ENCODE data around the gene SLC4A7. TPM values are rescaled to one million over a fixed set of nuclear protein-coding genes. Genes with fewer than 3 reads are reported as not detected.

The SLC4A7 gene
- polyA plus RNA-seq, 1 of the 3 experiments (the other 2 are of a cell fraction): 3.9 TPM

DNA sequence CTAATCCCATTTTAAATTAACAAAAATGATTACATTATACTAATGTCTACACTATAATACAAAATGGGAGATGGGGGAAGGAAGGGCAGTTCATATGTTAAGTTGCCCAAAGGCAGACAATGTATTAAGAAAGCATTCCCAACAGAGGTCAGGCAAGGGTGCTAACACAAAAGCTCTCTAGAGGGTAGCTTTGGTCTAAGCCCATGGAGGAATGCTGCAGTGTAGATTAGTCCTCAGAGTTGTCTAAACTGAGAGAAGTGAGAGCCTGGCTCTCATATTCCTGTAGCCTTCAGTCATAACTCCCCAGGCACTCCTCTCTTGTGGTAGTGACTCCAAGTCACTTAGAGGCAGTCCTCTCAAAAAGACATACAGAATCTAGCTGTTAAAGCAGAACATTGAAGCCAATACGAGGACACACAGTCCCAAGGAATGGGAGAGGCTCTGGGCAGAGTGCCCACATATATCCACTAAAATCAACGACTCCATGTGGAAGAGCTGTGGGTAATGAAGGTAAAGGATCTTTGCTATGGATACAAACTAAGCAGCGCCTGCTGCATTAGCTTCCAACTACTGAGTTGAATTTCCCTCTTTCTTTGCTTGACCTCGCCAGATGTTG is 129.5 kb downstream of the SLC4A7 start (continued):
- TF ChIP-seq PBX3 (IDR thresholded peaks at IDR 0.05): no peak
- no peak for TF ChIP-seq ELF1 (IDR thresholded peaks at IDR 0.05)
- TF ChIP-seq FOXJ3 (CRISPR knock-in tag; IDR thresholded peaks at IDR 0.05): no peak
- no peak for TF ChIP-seq MAX (IDR thresholded peaks at IDR 0.05; ENCODE audit: low read depth)
- TF ChIP-seq RAD21 (IDR thresholded peaks at IDR 0.05; ENCODE audit: low read length): no peak
- no peak for TF ChIP-seq RCOR1 (IDR thresholded peaks at IDR 0.05; ENCODE audit: low read length)

DNA sequence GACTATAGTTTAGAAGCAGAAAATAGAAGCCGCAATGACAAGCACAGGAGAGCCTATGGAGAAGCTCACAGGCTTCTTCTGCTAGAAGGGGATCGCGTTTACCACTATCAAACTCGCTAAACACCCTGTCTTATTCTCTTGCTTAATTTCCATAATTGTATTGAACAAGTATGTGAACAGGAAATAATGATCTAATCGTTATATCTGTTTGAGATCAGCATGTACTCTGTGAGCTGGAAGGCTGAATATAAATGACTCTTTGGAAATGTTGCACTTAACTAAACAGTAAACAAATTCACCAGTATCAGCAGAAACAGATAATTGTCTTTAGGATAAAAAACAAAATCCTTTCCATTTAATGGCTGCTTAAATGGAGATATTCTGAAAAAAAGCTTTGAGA is 130.0 kb downstream of the SLC4A7 start:
- H3K79me2 ChIP-seq (ENCODE audit: insufficient read depth): no peaks in the 10 kb centered on the region
- no peaks in the 10 kb centered on the region; a peak in 1 of 4 replicates for H3K4me1 ChIP-seq (ENCODE audit: control insufficient read depth in 1 of 2, insufficient read depth in 2 of 2, low read depth in 1 of 2, low read length in 1 of 2)
- H3K36me3 ChIP-seq (replicated peaks in 1 of 2; ENCODE audit: control insufficient read depth in 1 of 2, insufficient read depth in 2 of 2, low read length in 1 of 2): no peaks in the 10 kb centered on the region
- TF ChIP-seq EZH2phosphoT487 (IDR thresholded peaks at IDR 0.05; ENCODE audit: borderline replicate concordance, low read depth): no peak
- TF ChIP-seq RXRA (IDR thresholded peaks at IDR 0.05; ENCODE audit: borderline replicate concordance, low read depth): no peak
- TF ChIP-seq ZBTB33 (IDR thresholded peaks at IDR 0.05; ENCODE audit: borderline replicate concordance, low read depth): no peak
- no peak for TF ChIP-seq FOXJ3 (CRISPR knock-in tag; IDR thresholded peaks at IDR 0.05)
- TF ChIP-seq GABPA (IDR thresholded peaks at IDR 0.05; ENCODE audit: low read depth): no peak
- TF ChIP-seq, protein P1, sequence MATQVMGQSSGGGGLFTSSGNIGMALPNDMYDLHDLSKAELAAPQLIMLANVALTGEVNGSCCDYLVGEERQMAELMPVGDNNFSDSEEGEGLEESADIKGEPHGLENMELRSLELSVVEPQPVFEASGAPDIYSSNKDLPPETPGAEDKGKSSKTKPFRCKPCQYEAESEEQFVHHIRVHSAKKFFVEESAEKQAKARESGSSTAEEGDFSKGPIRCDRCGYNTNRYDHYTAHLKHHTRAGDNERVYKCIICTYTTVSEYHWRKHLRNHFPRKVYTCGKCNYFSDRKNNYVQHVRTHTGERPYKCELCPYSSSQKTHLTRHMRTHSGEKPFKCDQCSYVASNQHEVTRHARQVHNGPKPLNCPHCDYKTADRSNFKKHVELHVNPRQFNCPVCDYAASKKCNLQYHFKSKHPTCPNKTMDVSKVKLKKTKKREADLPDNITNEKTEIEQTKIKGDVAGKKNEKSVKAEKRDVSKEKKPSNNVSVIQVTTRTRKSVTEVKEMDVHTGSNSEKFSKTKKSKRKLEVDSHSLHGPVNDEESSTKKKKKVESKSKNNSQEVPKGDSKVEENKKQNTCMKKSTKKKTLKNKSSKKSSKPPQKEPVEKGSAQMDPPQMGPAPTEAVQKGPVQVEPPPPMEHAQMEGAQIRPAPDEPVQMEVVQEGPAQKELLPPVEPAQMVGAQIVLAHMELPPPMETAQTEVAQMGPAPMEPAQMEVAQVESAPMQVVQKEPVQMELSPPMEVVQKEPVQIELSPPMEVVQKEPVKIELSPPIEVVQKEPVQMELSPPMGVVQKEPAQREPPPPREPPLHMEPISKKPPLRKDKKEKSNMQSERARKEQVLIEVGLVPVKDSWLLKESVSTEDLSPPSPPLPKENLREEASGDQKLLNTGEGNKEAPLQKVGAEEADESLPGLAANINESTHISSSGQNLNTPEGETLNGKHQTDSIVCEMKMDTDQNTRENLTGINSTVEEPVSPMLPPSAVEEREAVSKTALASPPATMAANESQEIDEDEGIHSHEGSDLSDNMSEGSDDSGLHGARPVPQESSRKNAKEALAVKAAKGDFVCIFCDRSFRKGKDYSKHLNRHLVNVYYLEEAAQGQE (IDR thresholded peaks at IDR 0.05; ENCODE audit: low read depth, low read length): no peak
- TF ChIP-seq MAX (IDR thresholded peaks at IDR 0.05; ENCODE audit: low read depth): no peak
- TF ChIP-seq SMC3 (IDR thresholded peaks at IDR 0.05; ENCODE audit: low read depth, low read length): no peak
- TF ChIP-seq GATA2 (CRISPR knock-in tag; IDR thresholded peaks at IDR 0.05): no peak
- TF ChIP-seq EP300 (IDR thresholded peaks at IDR 0.05; ENCODE audit: borderline replicate concordance in 1 of 2, low read depth in 1 of 2, low read length in 1 of 2): no peak
- no peak for TF ChIP-seq RAD21 (IDR thresholded peaks at IDR 0.05; ENCODE audit: low read length)
- TF ChIP-seq, protein P2, sequence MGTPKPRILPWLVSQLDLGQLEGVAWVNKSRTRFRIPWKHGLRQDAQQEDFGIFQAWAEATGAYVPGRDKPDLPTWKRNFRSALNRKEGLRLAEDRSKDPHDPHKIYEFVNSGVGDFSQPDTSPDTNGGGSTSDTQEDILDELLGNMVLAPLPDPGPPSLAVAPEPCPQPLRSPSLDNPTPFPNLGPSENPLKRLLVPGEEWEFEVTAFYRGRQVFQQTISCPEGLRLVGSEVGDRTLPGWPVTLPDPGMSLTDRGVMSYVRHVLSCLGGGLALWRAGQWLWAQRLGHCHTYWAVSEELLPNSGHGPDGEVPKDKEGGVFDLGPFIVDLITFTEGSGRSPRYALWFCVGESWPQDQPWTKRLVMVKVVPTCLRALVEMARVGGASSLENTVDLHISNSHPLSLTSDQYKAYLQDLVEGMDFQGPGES (IDR thresholded peaks at IDR 0.05; ENCODE audit: low read depth, low read length): no peak
- no peak for TF ChIP-seq MXI1 (IDR thresholded peaks at IDR 0.05; ENCODE audit: low read depth, low read length)
- no peak for TF ChIP-seq FOSL2 (IDR thresholded peaks at IDR 0.05; ENCODE audit: borderline replicate concordance, low read depth)
- no peak for TF ChIP-seq FOXM1 (IDR thresholded peaks at IDR 0.05; ENCODE audit: low read depth)
- no peak for TF ChIP-seq NFIC (IDR thresholded peaks at IDR 0.05; ENCODE audit: borderline replicate concordance)
- TF ChIP-seq RCOR1 (IDR thresholded peaks at IDR 0.05; ENCODE audit: low read length): no peak
- TF ChIP-seq TAF1 (IDR thresholded peaks at IDR 0.05; ENCODE audit: borderline replicate concordance, low read depth, low read length): no peak
- no peak overlapping the region for H2AFZ ChIP-seq (ENCODE audit: low read depth)
- H3K9ac ChIP-seq: no peak overlapping the region
- no peak for DNase-seq
- 75% methylated on average over 5 of the region's 5 CpGs for WGBS (ENCODE audit: low lambda C conversion rate)
- no peaks in the 10 kb centered on the region for H3K27me3 ChIP-seq (ENCODE audit: insufficient read depth)
- H3K4me3 ChIP-seq (ENCODE audit: low read depth in 2 of 2, low read length in 1 of 2): no peak overlapping the region
- H3K9me3 ChIP-seq: no peaks in the 10 kb centered on the region
- H3K9me2 ChIP-seq: no peaks in the 10 kb centered on the region
- no peak overlapping the region for H3K4me2 ChIP-seq
- H4K20me1 ChIP-seq (ENCODE audit: insufficient read depth): no peaks in the 10 kb centered on the region
- POLR2A ChIA-PET: no interaction called here
- H3F3A ChIP-seq (replicated peaks; ENCODE audit: insufficient read depth): no peaks in the 10 kb centered on the region
- H3K27ac ChIP-seq (ENCODE audit: low read depth in 2 of 2, low read length in 1 of 2): no peak overlapping the region
- CTCF ChIA-PET: interaction anchor here (1.2 kb wide), 1 partner anchor 328 kb away, joined by 5 read pairs; no protein-coding TSS in a partner anchor

All from SK-N-SH (cell line).